ENCODE results near the gene HEATR3.

HEATR3 gene, protein sequence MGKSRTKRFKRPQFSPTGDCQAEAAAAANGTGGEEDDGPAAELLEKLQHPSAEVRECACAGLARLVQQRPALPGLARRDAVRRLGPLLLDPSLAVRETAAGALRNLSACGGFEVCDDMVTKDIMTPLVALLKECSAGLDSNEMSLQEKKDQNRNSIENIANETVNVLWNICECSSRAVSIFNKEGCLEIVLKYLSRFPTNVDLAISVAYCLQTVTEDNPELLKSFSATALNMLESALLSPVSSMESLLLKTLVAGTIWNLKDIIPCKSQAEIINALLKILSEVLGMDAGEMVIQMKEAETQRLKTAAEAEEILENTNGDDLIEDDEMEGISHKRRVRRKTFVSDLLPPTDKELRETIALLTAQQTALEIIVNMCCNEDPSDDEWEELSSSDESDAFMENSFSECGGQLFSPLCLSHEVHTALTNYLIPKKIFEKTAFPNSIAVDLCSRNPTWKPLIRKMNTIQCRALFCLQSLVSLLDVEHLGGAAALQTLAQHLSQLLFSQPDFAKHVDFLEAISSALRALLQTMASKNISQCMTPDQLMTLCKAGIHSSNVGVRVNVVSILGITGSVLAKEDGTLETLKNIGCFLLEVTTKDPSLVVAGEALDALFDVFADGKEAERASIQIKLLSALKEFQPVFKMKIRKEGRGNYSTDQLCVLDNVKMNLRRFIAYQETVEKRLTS

DNA sequence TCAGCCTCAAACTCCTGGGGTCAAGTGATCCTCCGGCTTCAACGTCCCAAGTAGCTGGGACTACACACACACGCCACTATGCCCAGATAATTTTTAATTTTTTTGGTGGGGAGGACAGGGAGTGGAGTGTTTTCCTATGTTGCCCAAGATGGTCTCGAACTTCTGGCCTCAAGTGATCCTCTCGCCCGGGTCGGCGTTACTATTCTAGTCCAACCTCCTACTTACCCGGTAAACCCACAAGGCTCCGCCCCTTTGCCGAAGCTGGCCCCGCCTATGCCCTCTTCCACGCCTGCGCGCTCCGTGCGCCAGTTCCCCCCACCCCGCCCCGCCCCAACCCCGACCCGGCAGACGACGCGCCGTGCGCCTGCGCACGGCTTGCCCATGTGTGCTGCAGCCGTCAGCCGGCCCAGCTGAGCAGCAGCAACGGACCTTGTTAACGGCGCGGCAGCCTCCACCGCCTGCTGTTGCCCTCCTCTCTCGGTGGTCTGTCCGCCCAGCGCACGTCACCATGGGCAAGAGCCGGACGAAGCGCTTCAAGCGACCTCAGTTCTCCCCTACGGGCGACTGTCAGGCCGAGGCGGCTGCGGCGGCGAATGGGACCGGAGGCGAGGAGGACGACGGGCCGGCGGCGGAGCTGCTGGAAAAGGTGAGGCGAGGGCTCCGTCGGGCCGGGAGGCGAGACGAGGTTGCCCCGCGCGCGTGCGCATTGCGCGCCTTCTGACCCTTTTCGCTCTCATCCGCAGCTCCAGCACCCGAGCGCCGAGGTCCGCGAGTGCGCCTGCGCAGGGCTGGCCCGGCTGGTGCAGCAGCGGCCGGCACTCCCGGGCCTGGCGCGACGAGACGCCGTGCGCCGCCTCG lies at the start of gene HEATR3:
TSS of gene HEATR3 (plus strand) at position 347 of the 858 bp plus-strand sequence. CDS start at position 509, 162 bp downstream.
- DNase-seq, result peak; percentile 78

DNA sequence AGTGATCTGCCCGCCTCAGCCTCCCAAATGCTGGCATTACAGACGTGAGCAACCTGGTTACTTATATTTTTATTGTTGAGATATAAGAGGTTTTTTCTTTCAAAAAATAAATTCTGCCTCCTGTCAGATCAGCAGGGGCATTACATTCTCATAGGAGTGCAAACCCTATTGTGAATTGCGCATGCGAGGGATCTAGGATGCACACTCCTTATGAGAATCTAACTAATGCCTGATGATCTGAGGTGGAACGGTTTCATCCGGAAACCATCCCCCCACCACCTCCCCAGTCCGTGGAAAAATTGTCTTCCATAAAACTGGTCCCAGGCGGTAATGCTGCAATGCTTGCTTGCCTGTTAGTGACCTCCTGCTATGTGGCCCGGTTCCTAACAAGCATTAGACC lies 48.2 kb upstream of the HEATR3 start:
- DNase-seq, result no peak

DNA sequence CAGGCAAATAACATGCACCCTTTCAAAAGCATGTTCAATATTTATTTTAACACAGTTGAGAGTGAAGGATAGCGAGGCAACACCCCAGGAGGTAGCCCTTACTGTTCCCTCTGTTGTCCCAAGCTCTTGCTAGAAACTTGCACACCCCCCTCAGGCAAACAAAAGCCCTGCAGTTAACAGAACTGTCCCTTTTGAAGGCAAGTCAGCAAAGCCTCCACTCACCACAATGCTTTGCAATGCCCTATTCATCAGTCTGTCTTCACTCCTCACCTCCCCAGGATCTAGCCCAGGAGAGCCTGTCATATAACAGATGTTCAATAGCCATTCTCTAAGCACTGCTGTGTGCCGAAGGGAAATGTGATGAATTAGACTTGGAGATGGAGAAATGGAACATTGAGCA lies 44.2 kb upstream of the HEATR3 start:
- peak; percentile 6 for DNase-seq

DNA sequence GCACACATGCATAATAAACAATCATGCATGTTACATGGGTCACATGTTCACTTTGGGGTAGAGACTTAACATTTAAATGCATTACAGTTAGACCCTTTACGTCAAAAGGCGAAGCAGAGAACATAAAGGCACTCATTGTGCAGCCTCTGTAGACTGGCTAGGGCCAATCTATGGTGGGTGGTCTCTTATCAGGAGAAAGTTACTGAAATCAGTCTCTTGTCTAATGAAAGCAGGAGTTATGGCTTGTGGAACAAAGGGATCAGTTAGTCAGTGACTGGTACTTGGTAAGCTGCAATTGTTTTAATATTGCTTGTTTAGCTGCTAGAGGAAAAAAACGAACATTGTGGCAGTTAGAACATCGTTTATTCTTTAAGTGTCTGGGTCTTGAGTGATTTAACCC lies 42.1 kb upstream of the HEATR3 start:
- DNase-seq, result no peak

DNA sequence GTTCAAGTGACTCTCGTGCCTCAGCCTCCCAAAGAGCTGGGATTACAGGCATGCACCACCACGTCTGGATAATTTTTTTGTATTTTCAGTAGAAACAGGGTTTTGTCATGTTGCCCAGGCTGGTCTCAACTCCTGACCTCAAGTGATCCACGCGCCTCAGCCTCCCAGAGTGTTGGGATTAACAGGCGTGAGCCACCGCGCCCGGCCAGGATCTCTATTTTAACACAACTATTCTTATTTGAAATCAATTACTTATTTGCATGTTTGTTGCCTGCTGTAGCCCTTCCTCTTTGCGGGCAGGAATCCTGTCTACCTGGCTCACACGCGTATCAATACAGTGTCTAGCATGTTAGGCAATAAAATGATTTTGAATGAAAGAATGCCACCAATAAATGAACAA lies 41.6 kb upstream of the HEATR3 start:
- DNase-seq, result no peak

DNA sequence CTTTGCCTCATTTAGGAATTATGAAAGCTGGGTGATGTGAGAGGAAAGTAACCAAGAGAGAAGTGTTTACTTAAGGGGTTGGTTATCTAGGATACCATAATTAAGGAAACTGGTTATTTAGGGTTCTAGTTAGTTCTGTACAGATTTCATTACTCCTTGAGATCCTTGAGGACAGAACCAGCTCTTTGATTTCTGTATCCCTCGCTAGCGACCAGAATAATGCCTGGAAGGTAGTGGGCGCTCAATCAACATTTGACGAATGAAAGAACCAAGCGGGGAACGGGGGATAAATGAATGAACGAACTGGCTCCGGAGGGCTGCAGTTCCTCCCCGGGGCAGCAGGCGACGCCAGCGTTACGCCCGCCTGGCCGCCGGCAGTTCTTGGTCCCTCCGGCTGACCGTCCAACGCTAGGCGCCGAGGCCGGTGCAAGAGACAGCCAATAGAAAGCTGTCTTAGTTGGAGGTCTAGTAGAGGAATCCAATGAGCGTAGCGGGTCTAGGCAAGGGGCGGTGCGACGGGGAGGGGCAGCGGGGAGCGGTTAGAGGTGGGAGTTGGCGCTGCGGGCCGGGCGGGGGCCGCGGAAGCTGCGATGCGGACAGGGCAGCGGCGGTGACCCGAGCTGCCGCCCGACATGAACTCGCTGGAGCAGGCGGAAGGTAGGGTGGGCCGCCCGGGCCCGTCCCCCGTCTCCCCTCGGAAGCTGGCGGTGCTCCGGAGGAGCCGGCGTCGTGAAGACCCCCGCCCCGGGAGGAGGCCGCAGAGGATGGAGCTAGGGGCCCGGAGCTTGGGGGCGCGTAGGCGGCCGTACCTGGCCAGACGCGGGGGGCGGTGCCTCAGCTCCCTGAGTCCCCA lies 40.9 kb upstream of the HEATR3 start, which contains the start of gene CNEP1R1:
TSS of gene CNEP1R1 (plus strand) at position 542 of the 853 bp plus-strand sequence. CDS start at position 633, 91 bp downstream.
- DNase-seq, result peak; percentile 93

DNA sequence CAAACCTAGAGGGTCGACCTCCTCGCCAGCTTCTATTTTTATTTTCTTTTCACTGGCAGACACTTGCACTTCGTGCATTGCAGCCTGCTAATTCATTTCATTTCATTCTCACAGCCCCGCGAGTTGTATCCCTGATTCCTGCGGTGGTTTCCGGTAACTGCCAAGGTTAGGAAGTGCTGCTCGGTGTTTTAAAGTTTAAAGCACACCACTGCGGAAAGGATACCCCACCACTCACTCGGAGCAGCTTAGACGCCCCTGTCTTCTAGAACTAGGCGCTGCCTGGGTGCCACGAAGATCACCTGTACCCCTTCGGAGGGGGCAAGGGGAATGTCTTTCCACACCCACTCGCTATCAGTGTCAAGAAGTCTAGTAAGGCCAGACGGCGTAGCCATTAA lies 40.2 kb upstream of the HEATR3 start:
- DNase-seq, result no peak

DNA sequence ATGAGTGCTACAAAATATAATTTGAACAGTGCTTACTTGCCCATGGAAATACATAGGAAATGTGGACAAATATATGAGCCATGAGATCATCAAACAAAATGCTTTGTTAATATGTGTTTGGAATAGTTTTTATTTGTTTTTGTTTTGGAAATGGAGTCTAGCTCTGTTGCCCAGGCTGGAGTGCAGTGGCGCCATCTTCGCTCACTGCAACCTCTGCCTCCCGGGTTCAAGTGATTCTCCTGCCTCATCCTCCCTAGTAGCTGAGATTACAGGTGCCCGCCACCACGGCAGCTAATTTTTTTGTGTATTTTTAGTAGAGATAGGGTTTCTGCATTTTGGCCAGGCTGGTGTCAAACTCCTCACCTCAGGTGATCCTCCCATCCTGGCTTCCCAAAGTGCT lies 37.9 kb upstream of the HEATR3 start:
- no peak for DNase-seq

DNA sequence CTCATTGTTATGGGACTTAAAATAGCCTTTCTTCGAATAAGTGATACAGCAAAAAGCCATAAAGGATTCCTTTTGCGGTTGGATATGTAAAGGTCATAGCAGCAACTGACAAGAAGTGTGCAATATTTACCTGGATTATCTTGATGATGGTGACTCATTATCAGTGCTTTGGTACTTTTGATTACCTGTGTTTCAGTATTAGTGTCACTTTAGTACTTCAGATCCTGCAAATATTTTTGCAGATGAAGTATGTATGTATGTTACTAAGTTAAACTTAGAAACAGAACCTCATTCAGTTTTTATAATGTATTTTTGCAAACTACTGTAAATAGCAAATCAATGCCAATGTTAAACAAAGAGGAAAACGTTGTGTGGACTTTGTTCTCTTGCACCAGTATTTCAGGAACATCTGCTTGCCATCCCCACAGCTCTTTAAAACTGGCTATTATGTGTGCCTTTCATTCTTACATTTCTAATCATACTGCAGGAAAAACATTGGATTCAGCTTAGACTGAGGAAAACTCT lies 30.2 kb upstream of the HEATR3 start:
- no peak for DNase-seq

DNA sequence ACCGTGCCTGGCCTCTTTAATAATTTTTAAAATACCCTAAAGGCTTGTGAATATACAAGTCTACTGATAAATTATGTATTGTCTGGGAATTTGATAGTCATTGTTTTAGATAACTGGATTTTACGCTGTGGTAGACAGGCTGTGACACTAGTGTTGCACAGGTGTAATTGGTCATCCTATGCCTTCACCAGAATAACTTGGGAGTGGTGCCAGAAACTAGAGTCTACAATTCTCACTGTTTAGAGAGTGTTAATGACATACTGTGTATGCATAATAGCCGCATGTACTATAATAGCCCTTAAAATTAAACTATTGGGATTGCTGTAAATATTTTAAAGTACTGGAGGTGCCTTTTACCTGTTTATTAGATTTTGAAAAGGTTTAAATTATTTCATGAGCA lies 29.3 kb upstream of the HEATR3 start:
- no peak for DNase-seq

DNA sequence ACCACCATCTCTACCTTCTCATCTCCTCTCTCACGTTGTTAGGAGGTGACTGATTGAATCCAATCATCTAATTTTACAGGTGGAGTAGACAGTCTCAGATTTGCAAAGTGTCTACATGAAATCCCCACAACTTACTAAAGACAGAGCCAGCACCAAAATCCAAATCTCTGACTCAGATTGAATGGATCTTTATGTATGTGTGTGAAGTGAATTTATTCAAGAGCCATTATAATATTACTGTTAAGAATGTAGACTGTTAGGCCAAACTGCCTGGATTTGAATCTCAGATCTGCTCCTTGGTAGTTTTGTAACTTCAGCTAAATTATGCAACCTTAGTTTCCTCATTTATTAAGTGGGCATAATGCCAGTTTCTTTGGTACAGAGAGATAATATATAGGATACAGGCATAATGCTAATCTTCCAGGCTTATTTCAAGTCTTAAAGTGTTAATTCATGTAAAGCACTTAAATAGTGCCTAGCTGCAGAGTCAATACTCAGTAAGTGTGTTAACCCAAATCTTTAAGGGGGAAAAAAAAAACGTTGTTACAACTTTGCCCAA lies 28.0 kb upstream of the HEATR3 start:
- DNase-seq, result no peak

DNA sequence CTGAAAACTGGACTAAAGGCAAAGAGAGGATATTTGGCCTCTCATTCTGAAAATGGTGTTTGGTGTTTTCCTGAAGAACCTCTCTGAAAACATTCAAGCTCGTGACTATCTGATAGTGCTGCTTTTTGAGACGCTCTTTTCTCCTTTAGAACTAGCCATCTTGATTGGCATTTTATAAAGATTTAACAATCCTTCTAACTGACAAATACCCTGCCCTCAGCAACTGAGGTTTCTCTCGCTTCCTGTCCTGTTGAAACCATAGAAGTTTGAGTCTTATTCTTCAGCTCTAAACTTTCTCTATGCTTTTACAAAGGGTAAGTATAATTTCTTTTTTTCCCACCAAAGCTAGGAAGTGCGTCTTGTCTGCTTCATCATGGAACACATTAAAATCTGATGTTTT lies 27.5 kb upstream of the HEATR3 start:
- DNase-seq, result no peak

DNA sequence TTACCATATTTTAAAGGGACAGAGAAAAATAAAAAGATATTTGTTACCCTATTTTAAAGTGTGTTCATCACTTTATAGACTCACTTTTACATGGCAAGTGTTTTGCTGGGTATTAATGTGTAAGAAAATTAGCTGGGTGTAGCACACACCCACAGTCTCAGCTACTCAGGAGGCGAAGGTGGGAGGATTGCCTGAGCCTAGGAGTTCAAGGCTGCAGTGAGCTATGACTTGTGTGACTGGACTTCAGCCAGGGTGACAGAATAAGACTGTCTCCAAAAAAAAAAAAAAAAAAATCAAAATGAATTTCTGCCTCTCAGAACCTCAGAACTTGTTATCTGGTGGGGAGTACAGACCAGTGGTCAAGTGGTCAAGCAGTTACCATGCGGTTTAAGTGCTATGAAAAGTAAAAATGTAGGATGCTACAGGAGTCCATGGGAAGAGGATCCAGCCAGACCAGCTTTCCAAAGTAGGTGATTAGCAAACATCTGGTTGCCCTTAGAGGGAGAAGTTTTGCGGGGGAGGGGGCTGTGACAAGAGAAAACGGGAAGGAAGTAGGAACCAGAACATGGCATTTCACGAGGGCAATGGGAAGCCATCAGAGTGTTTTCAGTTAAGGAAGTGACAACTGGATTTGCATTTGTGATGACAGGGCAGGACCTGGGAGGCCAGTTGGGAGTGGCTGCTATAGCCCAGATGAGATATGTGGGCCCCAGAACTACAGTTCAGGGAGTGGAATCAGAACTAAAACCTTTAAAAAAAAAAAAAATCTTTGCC lies 26.8 kb upstream of the HEATR3 start:
- no peak for DNase-seq

DNA sequence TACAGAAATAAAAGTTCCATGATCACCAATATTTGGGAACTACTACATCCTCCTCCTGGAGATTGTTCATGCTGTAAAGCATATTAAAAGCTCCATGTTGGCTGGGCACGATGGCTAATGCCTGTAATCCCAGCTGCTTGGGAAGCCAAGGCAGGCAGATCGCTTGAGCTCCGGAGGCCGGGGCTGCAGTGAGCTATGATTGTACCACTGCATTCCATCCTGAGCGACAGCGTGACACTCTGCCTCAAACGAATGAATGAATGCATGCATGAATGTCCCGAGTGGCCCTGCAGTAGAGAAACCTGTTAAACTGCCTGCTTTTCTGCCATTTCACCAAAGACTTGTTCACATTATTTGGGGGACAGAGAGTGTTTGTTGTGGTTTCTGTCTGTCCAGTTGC lies 25.8 kb upstream of the HEATR3 start:
- DNase-seq, result no peak

DNA sequence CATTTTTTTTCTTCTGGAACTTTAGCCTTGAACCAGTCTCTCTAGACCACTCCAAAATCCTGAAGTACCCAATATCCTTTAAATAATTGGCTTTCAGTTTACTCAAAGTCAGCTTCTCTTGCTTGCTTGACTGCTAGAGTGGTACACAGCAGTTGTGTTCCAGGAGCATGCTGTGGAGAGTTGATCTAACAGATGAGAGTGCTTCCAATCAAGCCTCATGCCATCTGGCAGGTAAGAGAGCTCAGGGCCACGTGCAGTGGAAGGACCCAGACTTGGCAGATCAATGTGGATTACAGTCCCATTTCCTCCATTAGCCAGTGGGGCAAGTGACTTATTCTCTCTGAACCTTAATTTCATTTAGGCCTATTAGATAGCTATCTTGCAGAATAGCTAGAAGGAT lies 25.1 kb upstream of the HEATR3 start:
- no peak for DNase-seq

DNA sequence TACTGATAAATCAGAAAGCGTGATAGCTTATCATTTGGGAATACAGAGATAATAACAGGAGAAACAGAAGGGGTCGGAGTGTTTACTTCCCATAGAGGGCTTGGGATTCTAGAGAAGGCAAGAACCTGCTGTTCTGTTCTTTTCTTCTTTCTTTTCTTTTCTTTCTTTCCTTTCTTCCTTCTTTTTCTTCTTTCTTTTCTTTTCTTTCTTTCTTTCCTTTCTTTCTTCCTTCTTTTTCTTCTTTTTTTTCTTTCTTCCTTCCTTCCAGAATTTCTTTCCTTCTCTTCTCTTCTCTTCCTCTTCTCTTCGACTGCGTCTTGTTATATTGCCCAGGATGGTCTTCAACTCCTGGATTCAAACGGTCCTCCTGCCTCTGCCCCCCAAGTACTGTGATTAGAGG lies 22.4 kb upstream of the HEATR3 start:
- no peak for DNase-seq

DNA sequence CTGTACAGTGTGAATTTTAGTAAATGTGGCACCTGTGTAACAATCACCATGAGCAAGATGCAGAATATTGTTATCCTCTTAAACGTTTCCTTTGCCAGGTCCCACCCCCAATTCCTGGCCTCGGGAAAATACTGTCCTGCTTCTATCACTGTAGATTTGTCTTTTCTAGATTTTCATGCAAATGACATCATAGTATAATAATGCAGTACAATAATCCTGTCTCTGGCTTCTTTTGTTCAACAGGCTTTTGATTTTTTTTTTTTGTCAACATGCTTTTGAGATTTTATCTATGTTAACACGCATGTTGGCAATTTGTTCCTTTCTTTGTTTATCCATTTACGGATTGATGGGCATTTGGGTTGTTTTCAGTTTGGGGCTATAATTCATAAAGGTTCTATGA lies 20.4 kb upstream of the HEATR3 start:
- DNase-seq, result no peak

DNA sequence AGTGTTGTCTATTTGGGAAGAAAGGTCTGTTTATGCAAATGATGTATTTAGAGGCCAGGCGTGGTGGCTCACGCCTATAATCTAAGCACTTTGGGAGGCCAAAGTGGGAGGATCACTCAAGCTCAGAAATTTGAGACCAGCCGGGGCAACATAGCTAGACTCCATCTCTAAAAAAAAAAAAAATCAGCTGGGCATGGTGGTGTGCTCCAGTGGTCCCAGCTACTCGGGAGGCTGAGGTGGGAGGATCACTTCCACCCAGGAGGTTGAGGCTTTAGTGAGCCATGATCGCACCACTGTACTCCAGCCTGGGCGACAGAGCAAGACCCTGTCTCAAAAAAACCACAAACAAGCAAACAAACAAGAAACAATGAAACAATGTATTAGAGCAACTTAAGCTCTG lies 18.9 kb upstream of the HEATR3 start:
- DNase-seq, result no peak

DNA sequence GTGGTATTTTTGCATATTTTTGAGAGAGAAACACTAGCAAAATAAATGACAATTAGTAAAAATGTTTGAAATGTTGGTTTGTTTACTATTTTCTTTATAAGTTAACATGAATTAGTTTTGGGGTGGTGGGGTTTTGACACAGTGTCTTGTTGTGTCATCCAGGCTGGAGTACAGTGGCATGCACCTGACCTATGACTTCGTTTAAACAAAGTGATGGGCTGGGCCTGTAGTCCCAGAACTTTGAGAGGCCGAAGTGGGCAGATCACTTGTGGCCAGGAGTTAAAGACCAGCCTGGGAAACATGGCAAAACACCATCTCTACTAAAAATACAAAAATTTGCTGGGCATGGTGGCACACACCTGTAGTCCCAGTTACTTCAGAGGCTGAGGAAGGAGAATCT lies 17.9 kb upstream of the HEATR3 start:
- no peak for DNase-seq

DNA sequence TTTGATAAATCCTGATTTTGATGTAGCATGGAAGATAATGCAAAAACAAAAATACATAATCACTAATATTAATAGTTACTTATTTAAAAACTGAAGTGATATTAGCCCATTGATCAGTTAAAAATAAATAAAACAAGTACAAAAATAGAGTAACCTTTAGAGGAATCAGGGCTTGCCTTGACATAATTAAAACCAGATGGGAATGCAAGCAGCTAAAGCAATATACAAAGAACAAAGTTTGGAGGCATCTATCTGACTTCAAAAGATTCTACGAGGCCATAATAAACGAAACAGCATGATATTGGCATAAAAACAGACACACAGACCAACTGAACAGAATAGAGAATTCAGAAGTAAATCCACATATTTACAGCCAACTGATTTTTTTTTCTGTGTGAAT lies 15.0 kb upstream of the HEATR3 start:
- DNase-seq, result no peak

DNA sequence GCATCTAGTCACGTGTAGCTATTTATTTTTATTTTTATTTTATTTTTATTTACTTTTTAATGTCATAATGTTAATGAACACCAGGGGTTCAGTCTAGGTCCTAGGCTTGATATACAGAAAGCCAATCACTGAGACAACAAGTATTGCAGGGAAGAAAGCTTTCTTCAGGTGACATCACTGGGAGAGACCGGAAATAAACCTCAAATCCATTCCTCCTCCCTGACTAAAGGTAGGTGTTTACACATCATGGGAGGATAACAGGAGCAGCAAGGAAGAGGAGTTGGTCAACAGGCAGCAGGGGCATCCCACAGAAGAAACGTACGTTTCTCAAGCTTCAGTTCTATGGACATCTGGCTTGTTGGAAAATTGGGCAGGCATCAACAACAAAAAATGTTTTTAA lies 9.5 kb upstream of the HEATR3 start:
- DNase-seq, result no peak
